Kidney (tissue), 14 donors: Measurements from ENCODE around the gene TNNI2. TPM values are rescaled to one million over a fixed set of nuclear protein-coding genes. Genes with fewer than 3 reads are reported as not detected.

Experiments used
- DNase-seq, 5 donors: peaks; one replicate each; pipeline ENCODE4 v3.0.0-alpha.2; 2013 to 2020
- FAIRE-seq: peaks from 2 replicates; lab custom pipeline; 2012; peaks lifted over from hg19 to GRCh38; lab: Jason Lieb, UNC
- H3K27ac ChIP-seq, 2 donors: one replicate each; pipeline ENCODE4 v1.7.0; 2013; ENCODE audit warnings: low read depth in 2 of 2, low read length in 2 of 2, inconsistent platforms in 1 of 2
- H3K27me3 ChIP-seq: one replicate; pipeline ENCODE4 v1.7.1; 2013; ENCODE audit warnings: low read length, inconsistent platforms; ENCODE audit not compliant: control insufficient read depth, insufficient read depth
- H3K36me3 ChIP-seq, 3 donors: one replicate each; pipeline versions ENCODE4 v1.7.0 to v1.7.1; 2013; ENCODE audit warnings: low read length in 3 of 3, control low read depth in 1 of 3, inconsistent platforms in 1 of 3; ENCODE audit not compliant: insufficient read depth in 3 of 3, control insufficient read depth in 2 of 3
- H3K4me1 ChIP-seq, 3 donors: one replicate each; pipeline versions ENCODE4 v1.7.0 to v1.7.1; 2013; ENCODE audit warnings: low read length in 3 of 3, inconsistent platforms in 1 of 3, low read depth in 1 of 3; ENCODE audit not compliant: control insufficient read depth in 2 of 3, insufficient read depth in 2 of 3
- H3K4me3 ChIP-seq, 3 donors: one replicate each; pipeline versions ENCODE4 v1.7.0 to v1.8.1; 2013; ENCODE audit warnings: low read length in 3 of 3, control low read depth in 1 of 3, inconsistent platforms in 1 of 3
- H3K9ac ChIP-seq, 3 donors: one replicate each; pipeline versions ENCODE4 v1.7.0 to v1.7.1; 2013; ENCODE audit warnings: low read length in 3 of 3, control low read depth in 1 of 3, inconsistent platforms in 1 of 3
- H3K9me3 ChIP-seq, 3 donors: one replicate each; pipeline versions ENCODE4 v1.7.0 to v1.7.1; 2013; ENCODE audit warnings: low read length in 3 of 3, control low read depth in 1 of 3, inconsistent platforms in 1 of 3; ENCODE audit not compliant: control insufficient read depth in 2 of 3, insufficient read depth in 1 of 3
- intact Hi-C: fragments of 100-400 bp; cut with DNase I; formaldehyde crosslinking; loops from one replicate; pipeline ENCODE4 v1.11.1; 2022
- polyA plus RNA-seq: library from polyadenylated mRNA; stranded (reverse); fragments of 350-450 nt; fragmentation: Illumina TruSeq; extraction: RNeasy Lipid Tissue Mini Kit (QIAGEN cat#74804); gene quantifications from one replicate; pipeline ENCODE4 v1.2.3, GENCODE V29; 2014; ENCODE audit warnings: low read depth, low replicate concordance; ENCODE audit not compliant: insufficient read depth
- total RNA-seq: library from RNA; stranded (reverse); fragmentation: NEBNext Ultra II Directional; extraction: Animal tissue kit (Norgen Biotek cat#: 25700); gene quantifications from one replicate; pipeline ENCODE4 v1.2.1, GENCODE V29; 2021
- TF ChIP-seq, protein P1 (sequence below): IDR thresholded peaks from 3 replicates; pipeline ENCODE4 v1.5.1; 2012; ENCODE audit warnings: mild to moderate bottlenecking, moderate library complexity, borderline replicate concordance; ENCODE audit not compliant: insufficient read depth; ENCODE audit errors: extremely low read depth
- donor health status: control.
- donor health status: control.
- donor health status: control.
- donor health status: control.
- donor health status: control.
- donor health status: DM: yes; HTN: yes; CAD: no.
- donor health status: Normal renal cell carcinoma (clear cell type).

TNNI2 gene
- total and polyA plus RNA-seq, 2 donors from 2014 or later = 1.3 TPM; not detected in 1

DNA sequence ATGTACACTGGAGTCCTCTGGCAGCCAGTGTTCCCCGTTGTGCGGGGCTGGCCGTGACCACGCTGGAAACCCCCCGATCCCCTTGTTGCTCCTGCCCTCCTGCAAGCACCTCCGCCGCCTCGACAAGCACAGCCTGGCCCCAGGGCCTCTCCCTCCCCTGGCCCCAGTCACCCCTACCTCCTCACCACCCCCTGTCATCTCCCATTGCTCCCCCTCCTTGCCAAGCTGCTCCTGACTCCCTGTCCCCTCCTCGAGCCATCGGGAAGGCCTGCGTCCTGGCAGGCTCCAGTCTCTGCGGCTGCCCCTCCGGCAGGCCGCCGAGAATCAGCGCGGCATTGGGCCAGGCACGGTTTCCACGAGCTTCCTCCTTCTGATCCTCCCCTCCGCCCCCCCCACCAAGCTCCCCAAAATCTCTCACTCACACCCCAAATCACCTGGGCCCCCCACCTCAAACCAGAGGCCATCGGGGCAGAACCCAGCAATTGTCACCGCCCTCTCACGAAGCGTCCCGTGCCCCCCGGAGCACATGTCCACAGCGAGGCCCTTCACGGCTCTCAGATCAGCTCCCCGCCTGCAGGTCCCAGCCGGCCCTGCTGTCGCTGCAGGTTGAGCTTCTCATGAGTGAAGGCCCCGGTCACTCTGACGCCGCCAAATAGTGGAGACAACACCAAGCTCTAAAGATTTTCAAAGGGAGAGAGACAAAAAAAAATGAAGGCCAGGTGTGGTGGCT, 8.4 kb downstream of the TNNI2 start:
- H3K27me3 ChIP-seq = peaks cover 2% of the 10 kb centered on the region
- no peak for FAIRE-seq
- intact Hi-C loops = no loop called here
- H3K4me3 ChIP-seq = no peak overlapping the region
- H3K4me1 ChIP-seq = peaks cover 3 to 13% (median 4%) of the 10 kb centered on the region in 3 donors
- H3K27ac ChIP-seq = no peak overlapping the region
- H3K9me3 ChIP-seq = no peaks in the 10 kb centered on the region
- TF ChIP-seq, protein P1, sequence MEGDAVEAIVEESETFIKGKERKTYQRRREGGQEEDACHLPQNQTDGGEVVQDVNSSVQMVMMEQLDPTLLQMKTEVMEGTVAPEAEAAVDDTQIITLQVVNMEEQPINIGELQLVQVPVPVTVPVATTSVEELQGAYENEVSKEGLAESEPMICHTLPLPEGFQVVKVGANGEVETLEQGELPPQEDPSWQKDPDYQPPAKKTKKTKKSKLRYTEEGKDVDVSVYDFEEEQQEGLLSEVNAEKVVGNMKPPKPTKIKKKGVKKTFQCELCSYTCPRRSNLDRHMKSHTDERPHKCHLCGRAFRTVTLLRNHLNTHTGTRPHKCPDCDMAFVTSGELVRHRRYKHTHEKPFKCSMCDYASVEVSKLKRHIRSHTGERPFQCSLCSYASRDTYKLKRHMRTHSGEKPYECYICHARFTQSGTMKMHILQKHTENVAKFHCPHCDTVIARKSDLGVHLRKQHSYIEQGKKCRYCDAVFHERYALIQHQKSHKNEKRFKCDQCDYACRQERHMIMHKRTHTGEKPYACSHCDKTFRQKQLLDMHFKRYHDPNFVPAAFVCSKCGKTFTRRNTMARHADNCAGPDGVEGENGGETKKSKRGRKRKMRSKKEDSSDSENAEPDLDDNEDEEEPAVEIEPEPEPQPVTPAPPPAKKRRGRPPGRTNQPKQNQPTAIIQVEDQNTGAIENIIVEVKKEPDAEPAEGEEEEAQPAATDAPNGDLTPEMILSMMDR = no peak
- H3K36me3 ChIP-seq = no peaks in the 10 kb centered on the region
- peak in 1 of 5 donors; percentile 66 for DNase-seq
- H3K9ac ChIP-seq = no peak overlapping the region

DNA sequence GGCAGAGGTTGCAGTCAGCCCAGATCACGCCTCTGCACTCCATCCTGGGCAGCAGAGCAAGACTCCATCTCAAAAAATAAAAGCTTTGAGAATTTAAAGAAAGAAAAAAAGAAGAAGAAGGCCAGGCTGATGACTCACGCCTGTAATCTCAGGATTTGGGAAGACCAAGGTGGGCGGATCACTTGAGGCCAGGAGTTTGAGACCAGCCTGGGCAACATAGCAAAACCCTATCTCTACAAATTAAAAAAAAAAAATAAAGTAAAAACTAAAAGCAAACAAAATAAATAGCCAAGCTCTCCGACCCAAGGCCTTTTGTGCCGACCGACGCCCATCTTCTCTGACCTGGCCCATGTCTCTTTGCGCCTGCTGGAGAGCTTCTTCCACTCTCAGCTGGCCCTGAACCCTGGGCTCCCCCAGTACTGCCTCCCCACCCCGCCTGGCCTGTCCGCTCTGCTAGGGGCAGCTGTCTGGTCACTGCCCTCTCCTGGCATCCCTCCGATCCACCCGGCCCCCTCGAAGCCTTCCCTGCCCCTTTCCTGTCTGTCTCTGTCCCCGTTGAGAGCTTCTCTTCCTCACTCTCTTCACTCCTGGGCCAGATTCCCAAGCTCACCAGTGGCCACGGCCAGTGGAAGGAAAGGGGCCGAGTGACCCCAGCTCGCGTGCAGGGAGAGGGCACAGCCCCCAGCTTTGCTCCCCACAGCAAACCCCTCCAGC, 9.3 kb downstream of the TNNI2 start:
- DNase-seq = peak in 1 of 5 donors; percentile 72
- no peak overlapping the region for H3K27ac ChIP-seq

DNA sequence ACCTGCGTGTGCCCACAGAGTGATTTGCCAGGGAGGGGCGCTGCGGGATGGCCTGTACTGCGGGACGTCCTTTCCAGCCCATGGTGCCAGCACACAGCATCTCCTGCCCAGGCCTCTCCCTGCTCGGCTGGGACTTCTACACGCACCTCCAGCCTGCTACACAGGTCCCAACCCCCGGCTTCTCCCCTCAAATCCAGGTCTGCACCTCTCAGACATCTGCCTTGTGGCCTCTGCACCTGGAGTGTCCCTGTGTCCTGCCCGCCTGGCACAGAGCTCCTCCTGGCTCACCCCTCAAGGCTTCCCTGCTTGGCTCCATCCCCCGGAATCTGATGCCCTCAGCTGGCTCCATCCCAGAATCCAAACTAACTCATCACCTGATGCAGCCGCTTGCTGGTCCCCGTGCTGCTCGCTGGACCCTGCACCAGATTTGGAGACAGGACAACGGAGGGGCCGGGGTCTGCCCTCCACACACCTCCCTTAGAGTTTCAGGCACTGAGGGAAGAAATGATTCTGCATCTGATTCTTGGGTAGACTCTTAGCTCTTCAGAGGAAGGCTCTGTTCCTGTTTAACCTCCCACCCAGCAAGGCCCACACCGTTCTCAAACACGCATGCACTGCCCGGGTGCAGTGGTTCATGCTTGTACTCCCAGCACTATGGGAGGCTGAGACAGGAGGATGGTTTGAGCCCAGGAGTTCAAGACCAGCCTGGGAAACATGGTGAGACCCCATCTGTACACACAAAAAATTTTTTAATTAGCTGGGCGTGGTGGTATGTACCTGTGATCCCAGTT, 10.1 kb downstream of the TNNI2 start:
- DNase-seq (peak in 1 of 5 donors; percentile 66), FAIRE-seq (no peak)
- H3K4me1 ChIP-seq = peaks cover 3 to 12% (median 4%) of the 10 kb centered on the region in 3 donors
- H3K4me3 ChIP-seq = no peak overlapping the region
- peaks cover 2% of the 10 kb centered on the region for H3K27me3 ChIP-seq
- TF ChIP-seq, protein P1 = no peak
- intact Hi-C loops = no loop called here
- H3K9me3 ChIP-seq = no peaks in the 10 kb centered on the region
- H3K27ac ChIP-seq = no peak overlapping the region
- H3K9ac ChIP-seq = no peak overlapping the region
- no peaks in the 10 kb centered on the region for H3K36me3 ChIP-seq

More for the DNA sequence above, 9.3 kb downstream of the TNNI2 start:
- peaks cover 2% of the 10 kb centered on the region for H3K27me3 ChIP-seq
- no peak overlapping the region for H3K4me3 ChIP-seq
- TF ChIP-seq, protein P1 = no peak
- FAIRE-seq = no peak
- H3K4me1 ChIP-seq = peaks cover 3 to 13% (median 4%) of the 10 kb centered on the region in 3 donors
- H3K9ac ChIP-seq = no peak overlapping the region
- H3K9me3 ChIP-seq = no peaks in the 10 kb centered on the region
- intact Hi-C loops = no loop called here
- no peaks in the 10 kb centered on the region for H3K36me3 ChIP-seq
